ENCODE results near the gene ASB1.

DNA sequence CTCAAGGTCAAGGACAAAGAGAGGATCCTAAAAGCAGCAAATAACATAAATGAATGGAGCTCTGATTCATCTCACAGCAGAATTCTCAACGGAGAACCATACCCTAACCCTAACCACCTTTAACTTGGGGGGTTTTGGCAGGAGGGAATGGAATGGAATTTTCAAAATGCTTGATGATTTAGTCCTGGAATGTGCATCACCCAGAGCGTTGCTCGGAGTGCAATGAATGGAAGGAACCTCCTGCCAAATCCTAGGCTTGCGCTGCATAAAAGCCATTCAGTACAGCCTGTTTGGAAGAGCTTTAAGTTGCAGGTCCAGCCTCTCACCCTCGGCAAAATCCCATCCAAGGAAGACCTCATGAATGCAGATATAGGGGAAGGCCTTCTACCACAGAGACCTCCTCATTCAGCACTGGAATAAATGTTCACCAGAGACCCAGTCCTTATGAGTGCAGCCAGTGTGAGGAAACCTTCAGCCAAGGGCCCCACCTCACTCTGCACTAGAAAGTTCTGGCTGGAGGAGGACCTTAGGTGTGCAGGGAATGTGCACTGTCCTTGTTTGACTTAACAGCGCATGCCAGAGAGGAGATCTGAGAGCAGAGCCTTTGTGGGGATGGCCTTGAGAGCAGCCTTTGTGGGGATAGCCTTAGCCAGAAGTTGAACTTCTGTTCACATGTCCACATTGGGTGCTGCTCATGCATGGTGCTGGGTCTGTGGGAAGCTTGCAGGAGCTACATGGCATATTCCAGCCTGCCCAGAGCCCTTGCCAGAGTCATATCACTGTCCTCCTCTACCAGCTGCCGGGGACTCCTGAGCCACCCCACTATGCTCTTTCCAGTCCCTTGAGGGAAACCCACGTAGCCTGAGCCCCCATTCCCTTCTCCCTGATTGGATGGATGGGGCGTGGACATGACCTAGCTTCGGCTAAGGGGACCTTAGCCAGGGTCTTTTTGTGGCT, 30.5 kb downstream of the ASB1 start:
- TF ChIP-seq CTCF (conservative IDR thresholded peaks at IDR 0.05; ENCODE audit: low read depth, low read length) (no peak), EZH2phosphoT487 (IDR thresholded peaks at IDR 0.05; ENCODE audit: borderline replicate concordance, low read length) (no peak)
